ENCODE data around the gene GID8. TPM values are rescaled to one million over a fixed set of nuclear protein-coding genes. Genes with fewer than 3 reads are reported as not detected.

GID8 gene
- total and polyA plus RNA-seq, 2 donors (not counting 3 experiments of a cell fraction or from before 2014, with no cell fraction given), result 25.3 to 34.6 TPM

DNA sequence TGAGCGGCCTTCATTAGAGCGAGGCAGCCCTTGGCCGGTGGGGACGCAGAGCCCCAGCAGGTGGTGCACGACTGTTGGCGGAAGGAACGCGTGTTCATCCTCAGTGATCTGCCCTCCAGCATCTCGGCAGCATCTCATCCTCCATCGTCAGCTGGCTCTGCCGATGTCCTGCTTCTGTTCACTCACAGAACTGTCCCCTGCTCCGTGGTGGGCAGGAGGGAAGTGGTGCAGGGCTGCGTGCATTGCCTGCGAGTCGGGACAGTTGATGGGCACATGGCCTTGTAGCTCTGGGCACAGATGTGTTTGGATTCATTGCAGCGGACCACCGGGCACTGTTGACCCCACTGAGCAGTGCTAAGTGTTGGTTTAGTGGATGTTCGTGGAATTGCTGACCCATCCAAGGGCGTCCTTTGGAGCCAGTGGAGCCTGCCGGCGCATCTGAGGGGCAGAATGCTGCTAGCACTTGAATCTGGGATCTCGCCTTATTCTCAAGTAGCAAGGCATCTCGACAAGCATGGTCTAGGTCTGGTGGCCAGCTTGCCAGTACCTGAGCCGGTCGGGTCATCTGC lies 7.9 kb downstream of the GID8 start:
- Histone ChIP-seq H3K4me2 (ENCODE audit: insufficient read depth, low read length) (no peak overlapping the region), H2AFZ (ENCODE audit: low read depth, low read length) (no peak overlapping the region), H3K4me1 (ENCODE audit: control insufficient read depth, extremely low read depth, insufficient read depth, low read length) (no peaks in the 10 kb centered on the region), H3K36me3 (ENCODE audit: control insufficient read depth in 2 of 2, extremely low read depth in 1 of 2, insufficient read depth in 2 of 2, low read length in 2 of 2) (peaks cover 8 to 44% of the 10 kb centered on the region in 2 experiments), H3K27ac (ENCODE audit: insufficient read depth, low read depth, low read length) (no peak overlapping the region), H3K9ac (replicated peaks; ENCODE audit: extremely low read depth, insufficient read depth, low read length) (no peak overlapping the region), H3K9me3 (replicated peaks; ENCODE audit: control insufficient read depth, insufficient read depth, low read length) (no peaks in the 10 kb centered on the region), H3K79me2 (ENCODE audit: control insufficient read depth, insufficient read depth, low read length) (peaks cover 15% of the 10 kb centered on the region), H3K27me3 (ENCODE audit: control insufficient read depth in 2 of 2, insufficient read depth in 2 of 2, low read length in 2 of 2) (no peaks in the 10 kb centered on the region), H3K9me1 (replicated peaks; ENCODE audit: control insufficient read depth, extremely low read depth, insufficient read depth, low read length) (no peaks in the 10 kb centered on the region), H4K20me1 (replicated peaks; ENCODE audit: control insufficient read depth, extremely low read depth, insufficient read depth, low read length) (no peaks in the 10 kb centered on the region), H3K4me3 (replicated peaks in 1 of 3; ENCODE audit: insufficient read depth in 1 of 3, low read depth in 1 of 3, low read length in 3 of 3) (no peak overlapping the region)
- no peak for FAIRE-seq
- POLR2A ChIA-PET, result no interaction called here
- no peak for DNase-seq (ENCODE audit: low read depth, low spot score)
- CTCF ChIA-PET, result no interaction called here
- TF ChIP-seq FOS (IDR thresholded peaks at IDR 0.05; ENCODE audit: borderline replicate concordance, insufficient read depth, low read length), result no peak
- TF ChIP-seq MAX (IDR thresholded peaks at IDR 0.05; ENCODE audit: insufficient read depth, insufficient read length), result no peak
- TF ChIP-seq MYC (IDR thresholded peaks at IDR 0.05; ENCODE audit: low read depth, low read length), result no peak
- TF ChIP-seq POLR2A (IDR thresholded peaks at IDR 0.05; ENCODE audit: low read depth, low read length), result no peak
- TF ChIP-seq GATA2 (IDR thresholded peaks at IDR 0.05; ENCODE audit: insufficient read depth, insufficient read length, low read depth, low read length), result no peak
- TF ChIP-seq EZH2 (IDR thresholded peaks at IDR 0.05; ENCODE audit: borderline replicate concordance, low read depth, low read length, severe bottlenecking), result no peak
- TF ChIP-seq, protein P1, sequence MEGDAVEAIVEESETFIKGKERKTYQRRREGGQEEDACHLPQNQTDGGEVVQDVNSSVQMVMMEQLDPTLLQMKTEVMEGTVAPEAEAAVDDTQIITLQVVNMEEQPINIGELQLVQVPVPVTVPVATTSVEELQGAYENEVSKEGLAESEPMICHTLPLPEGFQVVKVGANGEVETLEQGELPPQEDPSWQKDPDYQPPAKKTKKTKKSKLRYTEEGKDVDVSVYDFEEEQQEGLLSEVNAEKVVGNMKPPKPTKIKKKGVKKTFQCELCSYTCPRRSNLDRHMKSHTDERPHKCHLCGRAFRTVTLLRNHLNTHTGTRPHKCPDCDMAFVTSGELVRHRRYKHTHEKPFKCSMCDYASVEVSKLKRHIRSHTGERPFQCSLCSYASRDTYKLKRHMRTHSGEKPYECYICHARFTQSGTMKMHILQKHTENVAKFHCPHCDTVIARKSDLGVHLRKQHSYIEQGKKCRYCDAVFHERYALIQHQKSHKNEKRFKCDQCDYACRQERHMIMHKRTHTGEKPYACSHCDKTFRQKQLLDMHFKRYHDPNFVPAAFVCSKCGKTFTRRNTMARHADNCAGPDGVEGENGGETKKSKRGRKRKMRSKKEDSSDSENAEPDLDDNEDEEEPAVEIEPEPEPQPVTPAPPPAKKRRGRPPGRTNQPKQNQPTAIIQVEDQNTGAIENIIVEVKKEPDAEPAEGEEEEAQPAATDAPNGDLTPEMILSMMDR (IDR thresholded peaks at IDR 0.05; ENCODE audit: extremely low read depth in 1 of 2, insufficient read depth in 1 of 2, low read depth in 1 of 2, low read length in 2 of 2), result no peak
- no peak for TF ChIP-seq JUN (IDR thresholded peaks at IDR 0.05; ENCODE audit: borderline replicate concordance, insufficient read depth, insufficient read length, low read depth)
- no peak for TF ChIP-seq POLR2AphosphoS5 (IDR thresholded peaks at IDR 0.05; ENCODE audit: insufficient read depth, low read depth, low read length)
- dilution Hi-C loops (cut with MboI; ENCODE audit: extremely low pct_ligation_motif_present, low sequenced_read_pairs), result no loop called here
- intact Hi-C loops (cut with micrococcal nuclease), result no loop called here
- BruUV-seq (replicated peaks), result no TSS peak
